NK-92 (cell line): Measurements from ENCODE around the gene BHLHA15.

ENCODE experiments used
- DNase-seq: peaks from one replicate; lab custom pipeline; 2025; ENCODE audit not compliant: unreplicated experiment; lab: John Stamatoyannopoulos, UW

The BHLHA15 gene

DNA sequence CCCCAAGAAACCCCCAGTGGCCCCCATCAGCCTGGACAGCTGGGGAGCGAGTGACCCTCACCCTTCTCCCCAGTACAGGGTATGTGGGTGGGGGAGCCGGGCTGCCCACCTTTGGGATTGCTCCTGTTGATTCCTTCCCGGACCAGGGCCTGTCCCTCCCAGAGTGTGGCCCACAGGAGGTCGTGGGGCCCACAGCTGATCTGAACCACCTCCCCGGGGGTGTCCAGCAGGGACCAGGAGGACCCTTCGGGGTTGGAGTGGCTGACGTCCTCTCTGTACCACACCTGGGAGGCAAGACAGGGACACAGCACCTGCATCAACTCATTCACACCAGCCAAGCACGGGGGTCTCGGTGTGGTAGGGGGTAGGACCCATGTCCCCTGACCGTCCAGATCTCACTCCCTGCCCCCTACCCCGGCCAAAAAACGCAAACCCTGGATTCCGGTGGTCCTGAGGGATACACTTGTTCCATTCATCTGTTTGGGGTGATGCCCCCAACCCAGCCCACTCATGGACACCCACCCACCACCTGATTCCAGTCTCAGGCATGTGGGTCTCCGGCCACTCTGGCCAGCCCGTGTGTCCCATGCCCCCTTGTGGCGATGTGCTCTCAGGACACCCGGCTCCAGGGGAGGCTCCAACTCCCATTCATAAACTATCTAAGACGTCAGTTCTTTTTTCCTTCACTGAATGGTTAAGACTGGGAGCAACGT, 29.9 kb downstream of the BHLHA15 start:
- no peak for DNase-seq

DNA sequence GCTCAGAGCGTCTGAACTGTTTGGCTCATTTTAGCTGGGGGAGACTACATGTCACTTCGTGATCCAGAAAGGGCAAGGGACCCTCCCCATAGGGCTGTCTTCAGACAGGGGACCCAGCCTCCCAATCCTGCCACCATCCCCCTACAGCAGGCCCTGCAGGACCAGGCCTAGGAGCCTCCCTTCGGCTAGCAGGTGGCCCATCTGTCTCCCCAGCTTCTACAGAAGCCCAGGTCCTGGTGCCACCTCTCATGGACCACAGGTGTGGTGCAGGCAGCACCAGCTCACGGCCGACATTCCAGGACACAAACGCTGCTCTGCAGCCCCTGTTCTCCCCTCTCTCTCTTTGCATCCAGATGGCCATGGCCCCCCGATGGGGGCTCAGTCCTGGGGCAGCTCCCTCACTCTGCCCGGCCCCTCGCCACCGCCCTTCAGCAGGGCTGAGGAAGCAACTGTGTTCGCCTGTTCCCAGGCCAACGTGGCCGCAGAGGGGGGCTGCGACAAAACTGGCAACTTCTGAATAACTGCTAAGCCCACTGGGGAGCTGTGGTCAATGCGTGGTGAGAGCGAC, 30.5 kb downstream of the BHLHA15 start:
- no peak for DNase-seq

DNA sequence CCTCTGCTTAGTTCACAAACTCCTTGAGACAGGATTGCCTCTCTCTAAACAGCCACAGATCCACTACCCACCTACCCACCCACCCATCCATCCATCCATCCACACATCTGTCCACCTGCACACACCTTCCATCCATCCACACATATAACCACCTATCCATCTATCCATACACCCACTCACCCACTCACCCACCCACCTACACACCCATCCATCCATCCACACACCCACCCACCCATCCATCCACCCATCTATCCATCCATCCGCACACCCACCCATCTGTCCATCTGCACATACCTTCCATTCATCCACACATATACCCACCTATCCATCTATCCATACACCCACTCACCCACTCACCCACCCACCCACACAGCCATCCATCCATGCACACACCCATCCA, 31.1 kb downstream of the BHLHA15 start:
- DNase-seq, result no peak

DNA sequence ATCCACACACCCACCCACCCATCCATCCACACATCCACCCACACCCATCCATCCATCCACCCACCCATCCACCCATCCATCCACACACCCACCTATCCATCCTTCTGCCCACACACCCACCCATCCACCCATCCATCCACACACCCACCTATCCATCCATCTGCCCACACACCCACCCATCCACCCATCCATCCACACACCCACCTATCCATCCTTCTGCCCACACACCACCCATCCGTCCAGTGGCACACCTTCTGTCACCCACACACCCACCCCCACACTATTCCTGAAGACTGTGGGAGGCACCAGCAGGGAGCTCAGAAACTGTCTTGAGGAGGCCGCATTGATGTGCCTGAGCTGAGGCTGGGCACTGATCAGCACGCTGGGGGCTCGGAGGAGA, 31.7 kb downstream of the BHLHA15 start:
- DNase-seq, result no peak

DNA sequence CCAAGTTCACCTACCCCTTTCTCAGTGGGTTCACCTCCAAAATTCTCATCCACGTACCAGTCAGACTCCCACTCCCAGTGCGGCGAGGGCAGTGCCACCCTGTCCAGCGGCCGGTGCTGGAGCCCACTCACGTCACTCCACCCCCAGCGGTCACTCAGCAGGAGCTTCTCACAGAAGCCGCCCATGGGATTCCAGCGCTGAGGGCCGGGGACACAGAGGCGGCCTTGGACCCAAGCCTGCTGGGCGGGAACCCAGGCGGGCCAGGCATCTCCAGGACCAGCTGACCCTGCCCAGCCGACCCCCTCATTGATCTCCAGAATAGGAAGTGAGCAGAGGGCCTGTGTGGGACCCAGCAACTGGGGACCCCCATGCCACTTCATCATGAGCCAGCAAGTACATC, 33.6 kb downstream of the BHLHA15 start:
- DNase-seq, result no peak

DNA sequence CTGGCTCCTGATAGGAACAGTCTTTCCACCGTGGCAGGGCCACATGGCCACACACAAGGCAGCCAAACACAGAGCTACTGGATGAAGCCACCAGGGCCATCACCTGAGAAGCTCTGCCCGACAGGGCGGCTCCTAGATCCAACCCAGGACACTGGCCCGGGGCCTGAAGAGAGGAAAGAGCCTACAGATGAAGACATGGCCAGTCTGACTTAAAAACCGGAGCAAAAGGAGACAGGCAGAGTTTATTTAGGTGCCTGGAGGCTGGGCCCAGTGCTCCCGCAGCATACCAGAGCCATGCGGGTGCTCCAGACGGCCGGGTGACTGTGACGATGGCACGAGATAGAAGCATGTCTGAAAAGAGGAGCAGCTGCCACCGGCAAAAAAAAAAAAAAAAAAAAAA, 36.9 kb downstream of the BHLHA15 start:
- DNase-seq, result no peak

DNA sequence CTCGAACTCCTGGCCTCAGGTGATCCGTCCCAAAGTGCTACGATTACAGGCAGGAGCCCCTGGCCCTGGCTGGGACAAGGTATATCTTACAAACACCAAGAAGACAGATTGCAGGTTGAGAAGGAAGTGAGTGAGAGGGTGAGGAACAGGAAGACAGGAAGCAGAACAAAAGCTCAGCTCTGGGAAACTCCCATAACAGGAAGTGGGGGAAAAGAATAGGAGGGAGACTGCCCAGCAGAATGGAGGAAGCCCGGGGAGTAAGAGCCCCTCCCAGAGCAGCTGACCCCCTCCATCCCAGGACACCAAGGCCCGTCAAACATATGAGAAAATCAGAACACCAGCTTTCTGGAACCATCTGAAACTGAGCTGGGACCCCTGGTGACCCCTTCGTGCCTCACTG, 37.9 kb downstream of the BHLHA15 start:
- no peak for DNase-seq

DNA sequence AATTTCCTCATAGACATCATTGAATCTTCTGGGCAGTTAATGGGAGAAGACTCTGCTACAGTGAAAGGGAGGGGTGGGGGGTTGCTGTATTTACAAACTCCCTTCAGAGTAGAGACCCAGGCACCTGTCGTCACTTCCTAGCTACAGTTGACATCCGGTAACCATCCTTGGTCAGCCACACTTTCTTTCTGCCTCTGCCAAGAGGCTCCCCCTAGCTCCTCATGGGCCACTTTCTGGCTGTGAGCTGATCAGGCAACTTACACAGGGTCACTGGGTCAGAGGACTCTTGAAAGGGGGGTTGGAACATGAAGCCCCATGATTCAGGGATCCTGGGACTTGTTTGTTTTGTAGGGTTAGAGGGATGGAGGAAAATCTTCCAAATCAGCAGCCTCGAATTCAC, 39.5 kb downstream of the BHLHA15 start:
- DNase-seq, result no peak

DNA sequence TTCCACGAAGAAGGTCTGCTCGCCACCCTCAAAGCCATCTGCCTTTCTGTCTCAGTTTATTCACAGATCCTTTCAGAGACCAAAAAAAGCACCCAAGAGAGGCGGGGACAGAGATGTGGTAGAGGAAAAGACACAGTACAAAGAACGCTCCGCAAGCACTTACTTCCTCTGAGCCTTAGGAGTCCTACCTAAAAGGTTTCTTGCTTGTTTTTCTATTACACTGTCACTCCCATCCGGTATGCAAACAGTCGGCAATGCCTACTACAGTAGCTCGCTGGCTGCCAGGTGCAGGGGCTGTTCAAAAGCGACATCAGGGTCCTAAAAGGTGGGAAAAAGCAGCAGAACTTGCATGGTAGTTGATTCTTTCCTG, 40.0 kb downstream of the BHLHA15 start:
- DNase-seq, result no peak

DNA sequence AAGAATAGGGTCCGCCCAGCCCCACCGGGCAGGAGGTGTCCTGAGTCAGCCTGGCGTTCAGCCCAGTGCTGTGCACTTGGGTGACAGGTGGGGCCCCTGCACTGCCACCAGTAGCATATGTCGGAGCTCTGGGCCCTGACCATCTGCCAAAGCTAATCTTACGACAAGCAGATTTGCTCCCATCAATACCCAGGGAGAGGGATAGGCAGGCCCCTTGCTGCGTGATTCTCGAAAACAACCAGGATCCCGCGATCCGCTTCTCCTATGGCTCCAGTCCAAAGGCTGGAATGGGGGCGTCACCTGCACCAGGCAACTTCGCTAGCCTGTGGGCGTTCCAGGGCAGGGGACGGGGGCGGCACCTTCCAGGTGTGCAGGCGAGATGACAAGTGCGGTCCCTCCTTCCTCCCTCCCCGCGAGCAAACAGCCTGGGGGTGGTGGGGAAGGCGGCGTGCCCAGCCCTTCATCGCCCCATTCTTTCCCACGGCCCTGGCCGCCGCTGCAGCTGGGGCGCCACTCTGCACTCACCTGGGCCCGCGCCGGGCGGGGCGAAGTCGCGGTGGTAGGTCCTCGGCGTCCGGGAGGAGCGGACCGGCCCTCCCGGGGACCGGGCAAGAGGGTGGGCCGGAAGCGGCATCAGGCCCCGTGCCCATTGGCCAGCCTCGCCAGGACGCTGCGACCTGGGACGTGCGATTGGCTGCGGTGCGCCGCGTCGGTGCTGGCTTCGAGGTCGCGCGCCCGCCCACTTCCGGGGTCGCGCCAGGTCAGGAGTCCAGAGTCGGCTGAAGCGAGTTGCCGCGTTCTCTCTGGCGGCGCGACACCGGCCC, 40.6 kb downstream of the BHLHA15 start, which contains the start of gene TECPR1:
Gene TECPR1 (minus strand): TSS at position 632 of the 824 bp plus-strand sequence. CDS start 6,086 bp downstream, outside the sequence.
- DNase-seq, result peak; percentile 31

DNA sequence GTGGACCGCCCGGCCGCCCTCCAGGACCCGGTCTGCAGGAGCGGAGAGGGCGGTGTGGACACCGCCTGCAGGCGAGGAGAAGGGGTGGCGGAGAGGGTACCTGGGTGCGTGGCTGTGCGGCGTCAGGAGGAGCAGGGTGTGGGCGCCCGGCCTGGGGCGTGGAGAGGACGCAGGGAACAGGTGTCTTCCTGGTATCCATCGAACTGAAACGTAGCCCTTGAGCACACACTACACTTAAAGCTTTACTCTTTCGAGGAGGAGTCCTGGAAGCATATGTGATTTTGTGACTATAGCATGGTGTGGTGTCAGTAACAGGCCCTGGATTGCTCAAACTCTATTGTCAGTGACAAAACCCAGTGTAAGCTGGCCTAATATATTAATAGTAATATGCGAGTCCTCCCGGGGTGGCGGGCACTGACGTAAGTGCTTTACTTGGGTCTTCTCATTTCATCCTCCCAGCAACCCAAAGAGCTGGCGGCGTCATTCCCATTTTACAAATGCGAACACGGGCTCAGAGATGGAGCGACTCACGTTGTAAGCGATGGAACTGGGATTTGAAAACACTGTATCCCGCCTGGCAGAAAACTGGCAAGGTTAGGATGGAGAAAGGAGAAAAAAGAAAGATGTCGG, 41.3 kb downstream of the BHLHA15 start:
- no peak for DNase-seq

DNA sequence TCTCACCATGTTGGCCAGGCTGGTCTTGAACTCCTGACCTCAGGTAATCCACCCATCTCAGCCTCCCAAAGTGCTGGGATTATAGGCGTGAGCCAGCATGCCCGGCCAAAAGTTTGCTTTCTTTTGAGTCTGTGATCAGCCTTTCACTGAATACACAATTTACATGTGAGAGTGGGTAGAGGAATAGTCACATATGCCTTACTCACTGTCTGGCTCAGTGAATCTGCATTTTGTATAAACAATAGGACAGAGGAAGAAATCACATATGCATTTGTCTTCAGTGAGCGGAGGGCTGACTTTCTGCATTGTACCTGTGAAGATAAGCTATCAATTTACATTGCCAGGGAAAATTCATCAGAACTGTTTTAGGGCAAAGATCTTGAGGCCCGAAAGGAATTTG, 43.3 kb downstream of the BHLHA15 start:
- no peak for DNase-seq

DNA sequence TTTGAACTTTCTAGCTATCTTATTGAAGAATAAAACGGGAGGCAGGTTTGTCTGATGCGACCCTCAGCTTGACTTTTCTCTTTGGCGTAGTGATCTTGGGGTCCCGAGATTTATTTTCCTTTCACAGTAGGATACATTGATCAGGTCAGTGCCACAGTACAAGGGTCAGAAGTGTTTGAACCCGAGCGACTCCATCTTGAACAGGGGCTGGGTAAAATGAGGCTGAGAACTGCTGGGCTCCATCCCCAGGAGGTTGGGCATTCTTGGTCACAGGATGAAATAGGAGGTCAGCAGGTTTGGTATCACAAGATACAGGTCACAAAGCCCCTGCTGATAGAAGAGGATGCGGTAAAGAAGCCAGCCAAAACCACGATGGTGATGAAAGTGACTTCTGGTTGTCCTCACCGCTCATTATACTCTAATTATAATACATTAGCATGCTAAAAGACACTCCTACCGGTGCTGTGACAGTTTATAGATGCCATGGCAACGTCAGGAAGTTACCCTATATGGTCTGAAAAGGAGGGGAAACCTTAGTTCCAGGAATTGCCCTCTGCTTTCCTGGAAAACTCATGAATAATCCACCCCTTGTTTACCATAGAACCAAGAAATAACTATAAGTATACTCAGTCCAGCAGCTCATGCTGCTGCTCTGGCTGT, 43.8 kb downstream of the BHLHA15 start:
- no peak for DNase-seq

DNA sequence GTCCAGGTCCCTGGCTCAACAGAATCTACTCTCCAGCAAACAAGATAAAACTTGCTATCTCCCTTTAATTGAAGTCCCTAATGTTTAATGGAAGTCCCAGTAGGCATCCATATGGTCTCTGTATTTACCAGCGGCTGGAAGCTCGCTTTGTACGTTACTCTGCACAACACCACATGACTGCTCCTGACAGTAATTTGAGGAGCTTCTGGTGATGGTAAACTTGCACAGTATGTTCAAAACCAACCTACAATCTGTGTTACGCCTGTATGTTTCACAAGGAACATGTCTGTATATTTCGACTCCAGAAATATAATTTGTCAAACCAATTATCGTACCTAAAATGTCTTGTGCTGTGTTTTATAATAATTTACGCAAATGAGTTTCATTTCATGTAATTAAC, 45.2 kb downstream of the BHLHA15 start:
- DNase-seq, result no peak

DNA sequence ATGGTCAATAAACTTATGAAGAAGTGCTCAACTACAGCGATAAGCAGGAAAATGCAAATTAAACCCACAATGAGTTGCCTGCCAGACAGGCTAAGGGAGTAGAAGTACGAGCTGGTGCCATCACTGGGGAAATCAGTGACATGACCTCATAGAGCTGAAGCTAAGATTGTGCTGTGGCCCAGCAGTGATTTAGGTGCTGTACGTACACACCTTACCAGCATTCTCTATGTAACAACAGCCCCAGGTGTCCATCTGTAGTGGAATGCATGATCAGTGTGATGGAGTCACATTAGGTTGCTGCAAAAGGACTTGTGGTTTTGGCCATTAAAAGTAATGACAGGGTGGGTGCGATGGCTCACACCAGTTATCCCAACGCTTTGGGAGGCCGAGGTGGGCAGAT, 46.5 kb downstream of the BHLHA15 start:
- no peak for DNase-seq
